Measurements from ENCODE around the gene A1CF.
"Not testable (repeated sequence)": the region's sequence is repeated elsewhere in the genome, so short reads cannot be mapped to it uniquely, and the experiment has no call there.

Gene A1CF

DNA sequence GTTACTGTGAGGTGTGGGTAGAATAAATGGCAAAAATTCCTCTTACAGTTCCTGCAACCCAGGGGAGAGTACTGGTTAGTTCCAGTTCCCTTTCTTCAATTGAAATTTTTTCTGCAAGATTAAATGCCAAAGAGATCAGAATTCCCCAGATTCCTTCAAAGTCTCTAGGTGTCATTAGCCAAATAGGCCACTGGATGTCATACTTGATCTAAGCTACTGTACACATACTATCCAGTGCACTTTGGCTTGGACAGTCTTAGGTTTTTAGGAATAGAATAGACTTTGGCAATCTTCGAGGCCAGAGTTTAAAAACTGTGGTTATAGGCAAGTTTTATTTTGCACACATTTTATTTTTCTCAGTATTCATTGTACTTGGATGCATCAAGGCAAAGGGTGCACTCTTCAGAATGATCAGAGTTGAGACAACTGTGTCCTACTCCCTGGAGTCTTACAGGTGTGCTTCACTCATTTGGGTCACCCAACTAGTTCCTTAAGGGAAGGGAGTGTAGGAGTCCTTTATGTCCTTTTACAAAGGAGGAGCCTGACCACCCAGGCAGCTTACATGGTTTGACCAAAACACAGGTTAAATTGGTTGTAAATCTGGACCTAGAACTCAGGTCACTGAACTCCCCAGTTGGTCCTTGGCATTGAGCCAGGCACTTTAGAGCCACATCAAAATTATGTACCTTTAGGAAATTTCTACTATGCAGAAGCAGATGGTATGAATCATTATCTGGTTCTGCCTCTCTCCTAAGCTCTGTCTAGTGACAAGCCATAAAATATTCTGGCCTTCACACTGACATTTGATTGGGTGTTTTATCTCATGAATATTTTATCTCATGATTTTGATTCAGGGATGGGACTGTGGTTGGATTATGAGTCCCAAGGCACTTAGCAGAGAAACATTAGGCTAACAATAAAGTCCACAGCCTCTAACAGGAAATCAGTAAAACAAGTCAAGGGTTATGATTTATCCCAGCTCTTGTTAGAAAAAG, 96.2 kb downstream of the A1CF start:
- peak; percentile 36 for DNase-seq (ENCODE audit: low spot score)

GRCh38 chr10:50787962-50788361, 97.5 kb downstream of the A1CF start:
- DNase-seq (ENCODE audit: low spot score) = not testable (repeated sequence)

DNA sequence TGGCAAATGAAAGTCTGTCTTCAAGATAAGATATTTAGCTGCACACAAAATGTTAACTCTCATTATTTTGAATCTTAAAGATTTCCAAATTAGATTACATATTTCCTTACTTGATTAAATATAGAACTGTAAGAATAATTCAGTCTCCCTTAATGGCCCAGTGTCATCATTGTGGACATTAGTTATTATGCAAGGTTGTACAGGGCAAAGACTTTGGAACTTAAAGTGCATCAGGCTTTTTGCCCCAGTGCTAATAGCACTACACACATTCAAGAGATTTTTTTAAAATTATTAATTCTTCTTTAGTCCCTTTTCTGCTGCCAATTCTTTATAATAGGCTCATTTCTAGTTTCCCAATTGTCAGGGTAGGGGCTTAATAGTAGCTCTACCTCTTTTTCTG, 103.4 kb downstream of the A1CF start:
- DNase-seq (ENCODE audit: low spot score) = not testable (repeated sequence)

- DNase-seq (ENCODE audit: low spot score) = not testable (repeated sequence)
Observed at GRCh38 chr10:50780036-50780435, 105.4 kb downstream of the A1CF start.

- DNase-seq (ENCODE audit: low spot score) = not testable (repeated sequence)
Observed at GRCh38 chr10:50774868-50775267, 110.6 kb downstream of the A1CF start.

DNA sequence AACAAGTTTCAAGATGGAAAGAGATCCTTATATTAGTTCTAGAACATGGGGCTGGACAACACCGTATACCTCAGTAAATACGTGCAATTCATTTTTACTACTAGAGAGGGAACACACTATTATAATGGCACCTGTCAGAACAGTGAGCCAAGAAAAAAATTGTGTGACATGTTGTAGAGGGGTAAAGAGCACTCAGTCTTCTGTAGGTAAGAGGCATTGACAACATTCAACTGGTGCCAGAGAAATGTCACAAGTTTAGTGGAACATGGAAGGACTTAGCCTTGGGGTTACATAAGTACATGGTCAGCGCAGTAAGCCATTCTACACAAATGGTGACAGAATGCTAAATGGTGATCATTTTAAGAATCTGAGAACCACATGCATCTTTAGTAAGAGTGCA, 113.4 kb downstream of the A1CF start:
- DNase-seq (ENCODE audit: low spot score) = not testable (repeated sequence)

- DNase-seq (ENCODE audit: low spot score) = not testable (repeated sequence)
Observed at GRCh38 chr10:50766774-50767513, 118.5 kb downstream of the A1CF start.

All from D341Med (cell line).